HG03280 (cell line): ENCODE measurements around the gene CDC27.
"Not testable (repeated sequence)": the region's sequence is repeated elsewhere in the genome, so short reads cannot be mapped to it uniquely, and the experiment has no call there.

ENCODE experiments used
- ATAC-seq: cut with Tn5 transposase; IDR thresholded peaks from one replicate; pipeline ENCODE4 v1.9.1; 2021; ENCODE audit warnings: mild to moderate bottlenecking, moderate library complexity; ENCODE audit not compliant: unreplicated experiment

Gene CDC27

GRCh38 chr17:47220531-47220999 lies 31.5 kb upstream of the CDC27 start:
- ATAC-seq = no peak

GRCh38 chr17:47219621-47220475 lies 30.8 kb upstream of the CDC27 start:
- ATAC-seq = no peak

GRCh38 chr17:47218896-47219430 lies 29.9 kb upstream of the CDC27 start:
- ATAC-seq = no peak

GRCh38 chr17:47217279-47217678 lies 28.2 kb upstream of the CDC27 start:
- not testable (repeated sequence) for ATAC-seq

GRCh38 chr17:47216821-47217220 lies 27.7 kb upstream of the CDC27 start:
- ATAC-seq = not testable (repeated sequence)

- no peak for ATAC-seq
These were observed 25.8 kb upstream of the CDC27 start for GRCh38 chr17:47214931-47215330.

GRCh38 chr17:47213540-47213939 lies 24.4 kb upstream of the CDC27 start:
- no peak for ATAC-seq

- no peak for ATAC-seq
These were observed 23.4 kb upstream of the CDC27 start for GRCh38 chr17:47212458-47212857.

- no peak for ATAC-seq
These were observed 21.7 kb upstream of the CDC27 start for GRCh38 chr17:47210779-47211178.

- no peak for ATAC-seq
These were observed 21.0 kb upstream of the CDC27 start for GRCh38 chr17:47210105-47210504.

GRCh38 chr17:47209499-47209898 lies 20.4 kb upstream of the CDC27 start:
- no peak for ATAC-seq

GRCh38 chr17:47208744-47209488 lies 19.8 kb upstream of the CDC27 start, which contains the start of gene MYL4:
TSS of gene MYL4 (plus strand) at chr17:47209348. CDS start at chr17:47209423, 75 bp downstream.
- ATAC-seq = no peak

GRCh38 chr17:47207143-47208067 lies 18.3 kb upstream of the CDC27 start:
- ATAC-seq = no peak

- peak; percentile 52 for ATAC-seq
These were observed 16.4 kb upstream of the CDC27 start for GRCh38 chr17:47205419-47205963.

- peak; percentile 42 for ATAC-seq
These were observed 15.8 kb upstream of the CDC27 start for GRCh38 chr17:47204722-47205418.

- ATAC-seq = no peak
These were observed 15.1 kb upstream of the CDC27 start for GRCh38 chr17:47203984-47204721.

- ATAC-seq = no peak
These were observed 12.1 kb upstream of the CDC27 start for GRCh38 chr17:47201166-47201565.

- ATAC-seq = no peak
These were observed 11.2 kb upstream of the CDC27 start for GRCh38 chr17:47200325-47200664.
